Measurements from ENCODE around the gene PTPRT.

DNA sequence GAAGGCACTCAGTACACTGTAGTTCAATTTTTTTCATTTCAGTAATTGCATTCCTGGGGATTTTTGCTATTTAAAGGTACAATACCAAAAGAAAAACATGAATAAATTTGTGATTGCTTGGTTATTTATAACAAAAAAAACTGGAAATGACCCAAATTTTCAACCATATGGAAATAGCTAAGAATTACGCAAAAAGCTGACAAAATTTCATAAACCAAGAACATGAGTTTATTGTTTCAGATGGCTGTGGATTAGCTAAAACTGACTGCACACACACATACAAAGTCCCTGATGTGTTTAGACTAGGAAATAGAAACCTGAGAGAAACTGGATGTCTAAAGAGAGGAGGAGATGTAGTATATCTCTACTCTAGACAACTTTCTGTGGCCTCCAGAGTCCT, 853.1 kb downstream of the PTPRT start:
- no peak for TF ChIP-seq POLR2AphosphoS5 (IDR thresholded peaks at IDR 0.05; ENCODE audit: low read depth, low read length)
- no peak for TF ChIP-seq POLR2A (IDR thresholded peaks at IDR 0.05; ENCODE audit: low read depth, low read length)

Data from GM12892 (cell line).